Neural progenitor cell (in vitro differentiated cells): Measurements from ENCODE around the gene SAP30L.

Experiments
- EZH2 ChIP-seq: fragments of 200-600 bp; sonication (generic); IDR thresholded peaks from 2 replicates; pipeline ENCODE4 v1.6.1; 2017; ENCODE audit warnings: antibody characterized with exemption, mild to moderate bottlenecking, moderate library complexity
- TF ChIP-seq, protein P1 (sequence below): fragments of 200-600 bp; sonication (generic); IDR thresholded peaks from 2 replicates; pipeline ENCODE4 v1.5.1; 2017; ENCODE audit warnings: antibody characterized with exemption, mild to moderate bottlenecking

DNA sequence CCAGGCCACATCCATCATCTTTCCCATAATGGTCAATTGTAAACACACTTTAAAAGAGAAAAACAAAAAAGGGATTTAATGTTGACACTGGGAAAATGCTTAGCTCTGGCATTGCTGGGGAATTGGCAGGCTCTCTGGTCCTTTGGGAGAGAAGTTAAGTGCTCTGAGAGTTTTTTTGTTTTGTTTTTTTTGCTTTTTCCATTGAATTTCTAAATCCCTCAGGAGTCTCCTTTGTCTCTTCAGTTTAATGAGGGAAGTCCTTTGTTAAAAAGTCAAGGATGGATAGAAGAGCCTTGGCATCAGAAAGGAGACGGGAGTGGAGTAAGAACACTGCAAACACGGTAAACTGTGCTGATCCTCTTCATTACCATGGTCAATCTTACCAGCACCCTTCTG, 39.3 kb downstream of the SAP30L start:
- TF ChIP-seq, protein P1, sequence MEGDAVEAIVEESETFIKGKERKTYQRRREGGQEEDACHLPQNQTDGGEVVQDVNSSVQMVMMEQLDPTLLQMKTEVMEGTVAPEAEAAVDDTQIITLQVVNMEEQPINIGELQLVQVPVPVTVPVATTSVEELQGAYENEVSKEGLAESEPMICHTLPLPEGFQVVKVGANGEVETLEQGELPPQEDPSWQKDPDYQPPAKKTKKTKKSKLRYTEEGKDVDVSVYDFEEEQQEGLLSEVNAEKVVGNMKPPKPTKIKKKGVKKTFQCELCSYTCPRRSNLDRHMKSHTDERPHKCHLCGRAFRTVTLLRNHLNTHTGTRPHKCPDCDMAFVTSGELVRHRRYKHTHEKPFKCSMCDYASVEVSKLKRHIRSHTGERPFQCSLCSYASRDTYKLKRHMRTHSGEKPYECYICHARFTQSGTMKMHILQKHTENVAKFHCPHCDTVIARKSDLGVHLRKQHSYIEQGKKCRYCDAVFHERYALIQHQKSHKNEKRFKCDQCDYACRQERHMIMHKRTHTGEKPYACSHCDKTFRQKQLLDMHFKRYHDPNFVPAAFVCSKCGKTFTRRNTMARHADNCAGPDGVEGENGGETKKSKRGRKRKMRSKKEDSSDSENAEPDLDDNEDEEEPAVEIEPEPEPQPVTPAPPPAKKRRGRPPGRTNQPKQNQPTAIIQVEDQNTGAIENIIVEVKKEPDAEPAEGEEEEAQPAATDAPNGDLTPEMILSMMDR: no peak
- no peak for TF ChIP-seq EZH2
